Right cardiac atrium (tissue), 5 donors: ENCODE data around the gene STEAP1B. TPM values are rescaled to one million over a fixed set of nuclear protein-coding genes. Genes with fewer than 3 reads are reported as not detected.

Experiments
- ATAC-seq, 2 donors: fragments of 200-7000 bp; cut with Tn5 transposase; one replicate each; pipeline versions ENCODE4 v1.8.0 to v1.9.1; 2020; ENCODE audit warnings: moderate library complexity in 2 of 2, mild to moderate bottlenecking in 1 of 2
- DNase-seq, 3 donors: peaks; one replicate each; pipeline ENCODE4 v3.0.0-alpha.2; 2020
- H3K27ac ChIP-seq: one replicate; pipeline ENCODE4 v1.5.1; 2013; ENCODE audit warnings: mild to moderate bottlenecking, low read length, control low read depth, moderate library complexity
- H3K27me3 ChIP-seq: one replicate; pipeline ENCODE4 v1.6.1; 2013; ENCODE audit not compliant: control insufficient read depth, insufficient read depth
- H3K4me1 ChIP-seq: one replicate; pipeline ENCODE4 v1.6.1; 2013; ENCODE audit warnings: low read length; ENCODE audit not compliant: control insufficient read depth, insufficient read depth
- H3K4me3 ChIP-seq: one replicate; pipeline ENCODE4 v1.5.1; 2013; ENCODE audit warnings: low read length, control low read depth
- H3K9me3 ChIP-seq: one replicate; pipeline ENCODE4 v1.6.1; 2013; ENCODE audit warnings: low read length; ENCODE audit not compliant: control insufficient read depth
- WGBS: extraction: QIAGEN DNeasy Blood & Tissue Kit; methylation state at CpG from one replicate; pipeline ENCODE4 v1.1.7; 2013; 5-methylcytosine and 5-hydroxymethylcytosine counted together
- intact Hi-C, 4 donors: fragments of 100-400 bp; cut with DNase I; formaldehyde crosslinking; loops; one replicate each; pipeline versions ENCODE4 v1.11.0 to v1.14.0; 2022 to 2023
- polyA plus RNA-seq: library from polyadenylated mRNA; stranded (reverse); fragments of 200-250 nt; gene quantifications from one replicate; pipeline ENCODE4 v1.2.3, GENCODE V29; 2013
- total RNA-seq, 4 donors: library from RNA; stranded (reverse); fragmentation: NEBNext Ultra II Directional; extraction: Animal tissue kit (Norgen Biotek cat#: 25700); gene quantifications; one replicate each; pipeline ENCODE4 v1.2.1, GENCODE V29; 2021
- donor health status: healthy with polysubstance abuse.
- donor health status: DM: no; HTN: yes; CAD: no.
- donor health status: DM: no; HTN: no; CAD: no.
- donor health status: DM: no; HTN: yes; CAD: no; lungs with severe emphysema.
- donor health status: DM: yes; HTN: yes; CAD: no.

STEAP1B gene
- total and polyA plus RNA-seq, 5 donors, result 0.36 to 1.1 (median 0.67) TPM

DNA sequence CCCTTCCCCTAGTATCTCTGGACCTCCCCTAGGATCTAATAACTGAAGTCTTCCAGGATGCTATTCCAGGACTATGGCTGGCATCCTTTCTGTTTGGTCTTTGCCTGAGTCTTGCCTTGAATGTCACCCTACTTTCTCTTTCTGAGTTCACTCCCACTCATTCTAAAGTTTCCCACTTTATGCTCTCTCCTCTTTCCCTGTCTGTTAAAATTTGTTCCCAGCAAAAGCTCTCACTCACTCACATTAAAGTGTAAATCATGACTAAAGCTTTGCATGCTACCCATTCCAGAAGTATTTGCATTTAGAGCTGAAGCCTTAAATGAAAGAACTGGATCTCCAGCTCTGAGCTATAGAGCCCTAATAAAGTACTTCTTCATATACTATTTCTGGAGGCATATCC is 100.9 kb downstream of the STEAP1B start:
- intact Hi-C loops, result no loop called here
- no peaks in the 10 kb centered on the region for H3K27me3 ChIP-seq

DNA sequence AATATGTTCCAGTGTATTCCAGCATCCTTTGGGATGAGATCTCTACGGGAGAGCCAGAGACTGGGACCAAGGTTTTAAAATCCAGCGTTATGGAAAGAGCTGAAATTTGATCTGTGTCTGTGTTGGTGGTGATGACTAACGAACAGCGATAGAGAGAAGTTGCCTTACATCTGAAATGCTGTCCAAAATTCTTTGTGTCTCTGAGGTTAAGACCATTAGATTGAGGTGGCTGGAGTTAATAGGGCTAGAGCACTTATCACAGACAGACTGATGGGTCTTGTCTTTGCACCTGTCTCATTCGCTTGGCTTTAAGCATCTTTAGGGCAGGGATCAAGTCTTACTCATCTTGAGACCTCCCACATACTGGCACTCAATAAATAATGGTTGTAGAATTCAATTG is 102.0 kb downstream of the STEAP1B start:
- WGBS, result 48% methylated on average over 5 of the region's 5 CpGs
- Histone ChIP-seq H3K27me3 (no peaks in the 10 kb centered on the region), H3K9me3 (no peaks in the 10 kb centered on the region), H3K27ac (no peak overlapping the region), H3K4me3 (no peak overlapping the region), H3K4me1 (peaks cover 2% of the 10 kb centered on the region)
- ATAC-seq, result no peak
- intact Hi-C loops, result no loop called here
- DNase-seq, result no peak

More for the DNA sequence above, 100.9 kb downstream of the STEAP1B start:
- Histone ChIP-seq H3K9me3 (peaks cover 2% of the 10 kb centered on the region), H3K27ac (no peak overlapping the region), H3K4me3 (no peak overlapping the region), H3K4me1 (peaks cover 2% of the 10 kb centered on the region)
- ATAC-seq (no peak), DNase-seq (no peak)

DNA sequence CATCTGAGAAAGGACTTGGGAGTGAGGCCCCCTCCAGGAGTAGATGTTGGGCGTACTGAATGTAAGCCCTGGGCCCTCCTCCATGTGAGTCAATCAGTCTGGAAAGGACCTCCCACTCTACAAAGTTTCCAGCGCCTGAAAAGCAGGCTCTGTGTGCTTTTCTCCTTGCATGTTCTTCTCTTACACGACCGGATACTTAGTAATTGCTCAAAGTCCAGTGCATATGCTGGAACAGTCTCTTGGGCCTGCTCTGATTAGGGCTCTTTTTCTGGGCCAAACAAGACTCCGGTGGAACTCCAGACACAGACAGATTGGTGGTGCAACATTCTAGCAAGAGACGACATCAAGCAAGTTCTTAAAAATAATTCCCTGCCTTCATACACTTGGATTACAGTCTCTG is 104.8 kb downstream of the STEAP1B start:
- no peak for DNase-seq
- Histone ChIP-seq H3K27me3 (no peaks in the 10 kb centered on the region), H3K4me1 (no peaks in the 10 kb centered on the region), H3K27ac (no peak overlapping the region), H3K9me3 (no peaks in the 10 kb centered on the region), H3K4me3 (no peak overlapping the region)
- 70% methylated on average over 6 of the region's 6 CpGs for WGBS
- ATAC-seq, result no peak
- intact Hi-C loops, result no loop called here

DNA sequence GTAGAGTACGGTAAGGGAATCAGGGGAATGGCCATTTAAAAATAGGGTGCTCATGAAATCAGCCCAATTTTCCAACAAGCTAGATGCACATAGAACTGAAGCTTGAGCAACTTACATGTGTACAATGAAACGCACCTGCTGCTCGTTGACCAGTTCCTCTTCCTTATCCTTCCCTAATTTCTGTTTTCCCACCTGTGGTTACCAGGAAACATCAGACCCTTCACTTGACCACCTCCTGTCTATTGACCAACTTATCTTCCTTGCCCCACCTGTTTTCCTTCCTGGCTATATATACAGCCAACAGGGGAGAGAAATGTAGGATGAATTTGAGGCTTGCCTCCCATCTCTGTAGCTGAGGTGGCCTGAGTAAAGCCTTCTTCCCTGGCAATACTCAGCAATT is 105.2 kb downstream of the STEAP1B start:
- 86% methylated on average over 3 of the region's 3 CpGs for WGBS
- no peak for ATAC-seq

DNA sequence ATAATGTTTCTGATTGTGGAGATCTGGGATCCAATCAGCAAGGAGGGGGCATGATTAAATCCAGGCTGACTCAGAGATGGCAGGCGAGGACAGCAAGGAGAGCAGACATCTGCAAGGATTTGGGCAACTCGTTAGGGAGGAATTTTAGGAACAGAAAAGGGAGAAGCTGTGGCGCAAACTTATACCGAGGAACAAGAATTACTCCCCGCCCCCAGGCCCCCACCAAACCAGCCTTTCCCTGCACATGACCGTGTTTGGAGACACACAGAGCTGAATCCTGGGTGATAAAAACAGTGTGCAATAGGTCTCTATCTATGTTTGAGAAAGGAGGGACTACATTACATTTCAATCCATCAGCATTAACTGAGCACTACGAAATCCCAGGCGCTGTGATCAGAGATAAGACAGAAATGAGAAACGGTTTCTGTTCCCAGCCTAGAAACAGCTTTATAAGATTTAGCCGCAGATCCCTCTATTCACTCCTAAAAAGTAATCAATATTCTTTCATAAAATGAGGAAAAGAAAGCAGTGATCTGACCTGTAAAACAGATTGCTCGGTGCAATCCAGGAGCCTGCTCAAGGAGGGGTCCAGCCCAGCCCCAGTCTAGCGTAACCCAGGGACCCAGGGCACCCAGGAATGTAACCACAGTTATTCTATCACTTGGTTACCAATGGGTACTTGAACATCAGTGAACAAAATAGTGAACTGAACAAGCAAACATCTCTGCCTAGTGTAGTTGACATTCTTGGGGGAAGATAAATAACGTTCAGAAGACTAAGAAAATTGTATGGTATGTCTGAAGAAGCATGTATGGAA is 105.9 kb downstream of the STEAP1B start:
- Histone ChIP-seq H3K9me3 (no peaks in the 10 kb centered on the region), H3K27ac (no peak overlapping the region), H3K4me3 (no peak overlapping the region), H3K4me1 (no peaks in the 10 kb centered on the region), H3K27me3 (no peaks in the 10 kb centered on the region)
- no peak for ATAC-seq
- no peak for DNase-seq
- intact Hi-C loops, result no loop called here
- 64% methylated on average over 13 of the region's 13 CpGs for WGBS

More for the DNA sequence above, 105.2 kb downstream of the STEAP1B start:
- Histone ChIP-seq H3K4me1 (no peaks in the 10 kb centered on the region), H3K4me3 (no peak overlapping the region), H3K27me3 (no peaks in the 10 kb centered on the region), H3K9me3 (no peaks in the 10 kb centered on the region), H3K27ac (no peak overlapping the region)
- no peak for DNase-seq
- intact Hi-C loops, result no loop called here

DNA sequence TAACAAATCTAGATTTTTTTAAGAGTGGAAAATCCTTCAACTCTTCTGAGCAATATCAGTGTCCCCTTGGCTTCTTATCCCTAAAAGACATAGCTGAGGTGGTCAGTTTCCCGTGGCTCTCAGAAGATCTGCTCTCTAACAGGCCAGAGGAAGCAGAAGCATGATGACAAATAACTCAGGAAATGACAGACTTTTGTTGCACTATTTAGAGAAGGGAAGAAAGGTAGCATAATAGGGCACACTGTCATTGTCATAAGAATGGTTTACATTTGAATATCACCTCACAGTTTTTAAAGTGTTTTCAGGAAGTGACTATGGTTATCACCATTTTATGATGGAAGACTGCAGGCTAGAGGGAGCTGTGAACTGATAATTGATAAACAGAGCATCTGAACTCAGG is 109.5 kb downstream of the STEAP1B start:
- Histone ChIP-seq H3K9me3 (no peaks in the 10 kb centered on the region), H3K4me1 (no peaks in the 10 kb centered on the region), H3K27ac (no peak overlapping the region), H3K4me3 (no peak overlapping the region), H3K27me3 (no peaks in the 10 kb centered on the region)
- 32% methylated on average over 1 of the region's 1 CpG for WGBS
- DNase-seq, result no peak
- no peak for ATAC-seq
- intact Hi-C loops, result no loop called here

DNA sequence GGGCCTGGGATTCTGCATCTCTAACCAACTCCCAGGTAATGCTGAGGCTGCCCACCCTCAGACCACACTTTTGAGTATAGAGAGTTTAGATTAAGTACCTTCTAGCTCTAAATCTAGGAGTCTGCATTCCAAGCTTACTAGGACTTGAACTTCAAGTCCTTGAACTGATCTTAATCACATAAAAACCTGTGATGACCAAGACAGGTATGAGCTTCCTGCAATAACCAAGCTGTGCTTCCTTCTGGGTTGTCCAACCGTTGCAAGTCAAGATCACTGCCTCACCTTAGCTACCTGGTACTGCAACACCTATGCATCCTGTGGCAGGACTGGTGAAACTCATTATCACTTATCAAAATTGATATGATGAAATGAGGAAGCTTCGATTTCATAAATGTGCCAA is 110.1 kb downstream of the STEAP1B start:
- H3K4me3 ChIP-seq, result no peak overlapping the region
- no peak for DNase-seq
- no peak overlapping the region for H3K27ac ChIP-seq
- intact Hi-C loops, result no loop called here
- 93% methylated on average over 2 of the region's 2 CpGs for WGBS
- H3K4me1 ChIP-seq, result no peaks in the 10 kb centered on the region
- ATAC-seq, result no peak
- no peaks in the 10 kb centered on the region for H3K27me3 ChIP-seq
- no peaks in the 10 kb centered on the region for H3K9me3 ChIP-seq

DNA sequence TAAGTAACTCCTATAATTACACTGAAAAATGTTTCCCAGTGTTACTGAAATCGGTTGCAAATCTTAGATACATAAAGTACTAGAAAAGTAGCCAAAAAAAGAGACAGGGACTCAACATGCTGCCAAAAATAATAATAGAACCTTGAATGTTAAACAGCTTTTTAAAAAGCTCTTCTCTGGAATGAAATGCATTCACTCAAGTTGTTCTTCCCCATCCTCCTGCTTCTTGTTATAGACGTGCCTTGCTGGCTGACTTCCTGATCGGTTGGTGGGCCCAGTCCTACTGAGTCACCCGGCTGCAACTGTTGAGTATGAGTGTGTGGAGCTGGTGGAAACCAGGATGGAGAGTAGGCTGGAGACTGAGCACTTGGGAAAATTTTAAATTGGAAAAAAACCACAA is 112.4 kb downstream of the STEAP1B start:
- intact Hi-C loops, result no loop called here
- H3K27ac ChIP-seq, result no peak overlapping the region
- no peaks in the 10 kb centered on the region for H3K9me3 ChIP-seq
- H3K27me3 ChIP-seq, result no peaks in the 10 kb centered on the region
- no peaks in the 10 kb centered on the region for H3K4me1 ChIP-seq
- ATAC-seq, result no peak
- WGBS, result 49% methylated on average over 4 of the region's 4 CpGs
- no peak for DNase-seq
- H3K4me3 ChIP-seq, result no peak overlapping the region

DNA sequence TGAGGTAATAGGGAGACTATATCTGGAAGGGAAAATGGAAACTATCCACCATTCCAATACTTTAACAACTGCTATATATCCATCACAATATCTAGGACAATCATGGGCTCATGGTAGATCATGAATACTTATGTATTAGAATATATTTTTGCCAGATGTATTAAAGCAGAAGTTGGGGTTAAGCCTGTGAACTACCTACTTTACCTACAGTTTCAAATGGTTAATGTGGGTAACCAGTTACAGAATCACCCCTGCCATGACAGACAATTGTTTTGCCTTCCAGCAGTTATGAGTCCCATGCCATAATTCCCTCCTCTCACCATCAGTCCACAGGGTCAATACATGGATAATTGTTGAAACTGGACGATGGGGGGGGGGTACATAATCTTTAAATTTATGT is 113.1 kb downstream of the STEAP1B start:
- DNase-seq, result no peak
- H3K9me3 ChIP-seq, result no peaks in the 10 kb centered on the region
- H3K4me1 ChIP-seq, result no peaks in the 10 kb centered on the region
- H3K27ac ChIP-seq, result no peak overlapping the region
- ATAC-seq, result no peak
- WGBS, result 95% methylated on average over 1 of the region's 1 CpG
- intact Hi-C loops, result no loop called here
- no peak overlapping the region for H3K4me3 ChIP-seq
- H3K27me3 ChIP-seq, result no peaks in the 10 kb centered on the region

DNA sequence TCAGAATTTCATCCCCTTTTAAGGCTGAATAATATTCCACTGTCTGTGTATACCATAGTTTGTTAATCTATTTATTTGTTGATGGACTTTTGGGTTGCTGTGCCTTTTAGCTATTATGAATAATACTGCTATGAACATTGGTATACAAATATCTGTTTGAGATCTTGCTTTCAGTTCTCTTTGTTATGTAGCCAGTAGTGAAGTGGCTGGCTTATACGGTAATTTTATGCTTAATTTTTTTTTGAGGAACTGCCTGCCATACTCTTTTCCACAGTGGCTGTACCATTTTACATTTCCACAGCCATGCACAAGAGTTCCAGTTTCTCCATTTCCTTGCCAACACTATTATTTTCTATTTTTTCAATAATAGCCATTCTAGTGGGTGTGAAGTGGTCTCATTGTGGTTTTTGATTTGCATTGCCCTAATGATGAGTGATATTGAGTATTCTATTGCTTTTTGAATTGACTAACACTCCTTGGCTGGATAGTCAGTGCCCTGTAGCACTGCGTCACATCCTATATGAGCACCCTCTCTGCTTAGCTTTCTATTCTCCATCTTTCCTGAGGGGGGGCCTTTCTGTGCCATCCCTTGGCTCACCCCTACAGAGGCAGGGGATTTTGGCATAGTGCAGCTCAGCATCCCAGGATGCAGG is 113.7 kb downstream of the STEAP1B start:
- no peaks in the 10 kb centered on the region for H3K4me1 ChIP-seq
- H3K4me3 ChIP-seq, result no peak overlapping the region
- intact Hi-C loops, result no loop called here
- whole genome bisulfite sequencing, result 94% methylated on average over 2 of the region's 2 CpGs
- H3K27me3 ChIP-seq, result no peaks in the 10 kb centered on the region
- no peak for DNase-seq
- H3K27ac ChIP-seq, result no peak overlapping the region
- no peaks in the 10 kb centered on the region for H3K9me3 ChIP-seq
- ATAC-seq, result no peak

DNA sequence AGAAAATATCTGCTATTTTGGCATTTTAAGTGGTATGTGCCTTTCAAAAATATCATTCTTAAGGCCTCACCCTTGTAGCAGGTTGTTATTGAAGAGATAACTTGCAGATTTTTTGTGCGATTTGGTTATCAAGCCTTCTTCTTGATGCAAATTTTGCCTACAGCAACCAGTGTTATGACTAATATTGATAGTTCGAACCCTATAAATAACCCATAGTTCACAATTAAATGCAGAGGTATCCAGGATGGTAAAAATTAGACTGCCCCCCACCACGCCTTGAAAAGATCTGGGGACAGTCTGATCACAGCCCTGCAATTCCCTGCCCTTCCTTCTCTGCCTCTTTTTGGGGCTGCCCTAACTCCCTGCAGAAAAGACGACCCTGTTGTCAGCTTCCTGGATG is 114.7 kb downstream of the STEAP1B start:
- H3K4me1 ChIP-seq, result no peaks in the 10 kb centered on the region
- intact Hi-C loops, result no loop called here
- H3K27me3 ChIP-seq, result no peaks in the 10 kb centered on the region
- ATAC-seq, result no peak
- no peak overlapping the region for H3K27ac ChIP-seq
- DNase-seq, result no peak
- H3K9me3 ChIP-seq, result no peaks in the 10 kb centered on the region
- no peak overlapping the region for H3K4me3 ChIP-seq
- 91% methylated on average over 4 of the region's 4 CpGs for WGBS
